ENCODE data around the gene ORC6. TPM values are rescaled to one million over a fixed set of nuclear protein-coding genes. Genes with fewer than 3 reads are reported as not detected.

Gene ORC6
- total and polyA plus RNA-seq, 9 of the 15 experiments (the other 6 are each of a cell fraction or from before 2014, with no cell fraction given) = 18.7 to 71.4 (median 47.0) TPM

DNA sequence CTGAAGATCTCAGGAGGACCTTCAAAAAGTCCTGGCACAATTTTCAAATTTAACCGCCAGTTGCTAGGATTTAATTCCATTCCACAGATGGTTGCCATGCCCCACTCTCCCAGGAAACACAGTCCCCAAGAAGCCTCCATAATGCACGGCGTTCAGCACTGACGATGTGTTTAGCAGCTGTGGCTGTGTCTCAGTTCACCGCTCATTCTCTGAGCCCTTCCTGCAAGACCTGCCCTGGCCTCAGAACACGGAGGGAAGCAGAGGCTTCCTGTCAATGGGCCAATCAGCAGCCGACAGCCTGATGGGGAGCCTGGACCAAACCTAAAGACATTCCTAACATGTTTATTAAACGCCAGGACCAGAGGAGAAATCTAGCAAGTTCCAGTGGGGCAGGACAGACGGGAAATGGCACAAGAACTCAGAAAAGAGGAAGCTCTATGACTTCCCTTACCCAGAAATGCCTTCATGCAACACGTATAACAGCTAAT lies 53.8 kb downstream of the ORC6 start:
- H3K9ac ChIP-seq (ENCODE audit: insufficient read depth in 1 of 2, low read depth in 2 of 2, low read length in 2 of 2) = peak overlapping the region; percentile 60 to 87; a peak in 3 of 4 replicates
- no peak for FAIRE-seq
- intact Hi-C loops (cut with micrococcal nuclease) (loop anchor here (2.0 kb wide), 1 partner anchor 88 kb away; the partner anchor contains the start of gene C16orf87), in situ Hi-C loops (cut with MboI) (no loop called here)
- H3K27ac ChIP-seq (ENCODE audit: extremely low read depth, low read depth, low read length) = peak overlapping the region; percentile 92
- H3K9me3 ChIP-seq (replicated peaks; ENCODE audit: control insufficient read depth, insufficient read depth, low read depth, low read length) = no peaks in the 10 kb centered on the region
- H3K4me1 ChIP-seq (replicated peaks in 1 of 2; ENCODE audit: control insufficient read depth in 2 of 2, insufficient read depth in 2 of 2, low read length in 2 of 2) = peaks cover 38 to 50% of the 10 kb centered on the region in 2 experiments
- BruUV-seq (replicated peaks) = TSS peak; percentile 73
- peak overlapping the region; percentile 96 for H2AFZ ChIP-seq (ENCODE audit: low read depth, low read length)
- 2% methylated on average over 10 of the region's 10 CpGs for WGBS (ENCODE audit: insufficient coverage, low coverage, missing lambda C conversion rate)
- H4K20me1 ChIP-seq (replicated peaks; ENCODE audit: control insufficient read depth, insufficient read depth, low read length) = no peaks in the 10 kb centered on the region
- ChIA-PET CTCF (ENCODE audit: low intra/inter-chr PET ratio) (no interaction called here), POLR2A (interaction anchor here (1.5 kb wide), 1 partner anchor 86 kb away, joined by 4 read pairs; no protein-coding TSS in a partner anchor)
- H3K4me2 ChIP-seq (ENCODE audit: insufficient read depth, low read length) = peak overlapping the region; percentile 89
- no peaks in the 10 kb centered on the region for H3K27me3 ChIP-seq (ENCODE audit: control insufficient read depth in 2 of 2, insufficient read depth in 2 of 2, low read length in 2 of 2)
- ATAC-seq = peak; percentile 76
- H3K79me2 ChIP-seq (ENCODE audit: control insufficient read depth, insufficient read depth, low read length) = peaks cover 21% of the 10 kb centered on the region; the same call in 2 of the 3 replicates
- H3K4me3 ChIP-seq = peak overlapping the region; percentile 35
- peaks cover 3% of the 10 kb centered on the region for H3K9me1 ChIP-seq (ENCODE audit: control insufficient read depth, insufficient read depth, low read length)
- DNase-seq (ENCODE audit: extremely low read depth in 1 of 4, low spot score in 3 of 4) = peak; percentile 76 to 85 (median 82)
- no peaks in the 10 kb centered on the region for H3K36me3 ChIP-seq (ENCODE audit: control insufficient read depth, insufficient read depth, low read length)
- 0 out of 2 replicates have a peak, but pooled peaks have one; percentile 4 for TF ChIP-seq ZNF766 (CRISPR knock-in tag; conservative IDR thresholded peaks at IDR 0.05)
- TF ChIP-seq, protein P1, sequence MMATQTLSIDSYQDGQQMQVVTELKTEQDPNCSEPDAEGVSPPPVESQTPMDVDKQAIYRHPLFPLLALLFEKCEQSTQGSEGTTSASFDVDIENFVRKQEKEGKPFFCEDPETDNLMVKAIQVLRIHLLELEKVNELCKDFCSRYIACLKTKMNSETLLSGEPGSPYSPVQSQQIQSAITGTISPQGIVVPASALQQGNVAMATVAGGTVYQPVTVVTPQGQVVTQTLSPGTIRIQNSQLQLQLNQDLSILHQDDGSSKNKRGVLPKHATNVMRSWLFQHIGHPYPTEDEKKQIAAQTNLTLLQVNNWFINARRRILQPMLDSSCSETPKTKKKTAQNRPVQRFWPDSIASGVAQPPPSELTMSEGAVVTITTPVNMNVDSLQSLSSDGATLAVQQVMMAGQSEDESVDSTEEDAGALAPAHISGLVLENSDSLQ (IDR thresholded peaks at IDR 0.05) = peak; percentile 79
- peak in 1 of 2 experiments; percentile 4; a peak in 1 of 4 replicates for TF ChIP-seq TRIM24 (IDR thresholded peaks at IDR 0.05)
- TF ChIP-seq SPI1 (IDR thresholded peaks at IDR 0.05; ENCODE audit: borderline replicate concordance, low read depth, low read length) = peak; percentile 66
- no peak for TF ChIP-seq FOXM1 (IDR thresholded peaks at IDR 0.05; ENCODE audit: low read depth)
- no peak for TF ChIP-seq FOXM1 (CRISPR knock-in tag; IDR thresholded peaks at IDR 0.05; ENCODE audit: low read depth)
- TF ChIP-seq TCF3 (CRISPR knock-in tag; IDR thresholded peaks at IDR 0.05) = no peak
- TF ChIP-seq OTX1 (CRISPR knock-in tag; IDR thresholded peaks at IDR 0.05) = no peak
- TF ChIP-seq EP400 (IDR thresholded peaks at IDR 0.05) = no peak
- peak; percentile 28 for TF ChIP-seq TAF1 (IDR thresholded peaks at IDR 0.05; ENCODE audit: control insufficient read depth, extremely low read depth, insufficient read depth, low read length, severe bottlenecking)
- peak in 1 of 2 experiments; percentile 22; a peak in 2 of 4 replicates for TF ChIP-seq FOXK2 (conservative IDR thresholded peaks at IDR 0.05 in 1 of 2, IDR thresholded peaks at IDR 0.05 in 1 of 2; ENCODE audit: low read depth in 2 of 2)
- 0 out of 2 replicates have a peak, but pooled peaks have one; percentile 4 for TF ChIP-seq MAFF (IDR thresholded peaks at IDR 0.05; ENCODE audit: low read length)
- no peak for TF ChIP-seq PCBP1 (IDR thresholded peaks at IDR 0.05; ENCODE audit: low read depth, low read length, poor library complexity, severe bottlenecking)
- TF ChIP-seq POLR2H (tag; IDR thresholded peaks at IDR 0.05; ENCODE audit: low read depth) = 0 out of 2 replicates have a peak, but pooled peaks have one; percentile 30
- TF ChIP-seq, protein P2, sequence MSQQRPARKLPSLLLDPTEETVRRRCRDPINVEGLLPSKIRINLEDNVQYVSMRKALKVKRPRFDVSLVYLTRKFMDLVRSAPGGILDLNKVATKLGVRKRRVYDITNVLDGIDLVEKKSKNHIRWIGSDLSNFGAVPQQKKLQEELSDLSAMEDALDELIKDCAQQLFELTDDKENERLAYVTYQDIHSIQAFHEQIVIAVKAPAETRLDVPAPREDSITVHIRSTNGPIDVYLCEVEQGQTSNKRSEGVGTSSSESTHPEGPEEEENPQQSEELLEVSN (IDR thresholded peaks at IDR 0.05; ENCODE audit: borderline replicate concordance in 1 of 2, extremely low read depth in 1 of 2, insufficient read depth in 1 of 2, insufficient read length in 1 of 2, low read depth in 1 of 2, low read length in 1 of 2, poor library complexity in 1 of 2, severe bottlenecking in 1 of 2) = peak in 1 of 2 experiments; percentile 23
- TF ChIP-seq POLR2A (conservative IDR thresholded peaks at IDR 0.05) = peak; percentile 1; the same call in 1 of the 2 replicates
- peak in 1 of 2 experiments; percentile 24; a peak in 1 of 4 replicates for TF ChIP-seq RCOR1 (IDR thresholded peaks at IDR 0.05; ENCODE audit: borderline replicate concordance in 1 of 2, low read depth in 2 of 2, low read length in 2 of 2)
- TF ChIP-seq CXXC5 (CRISPR knock-in tag; IDR thresholded peaks at IDR 0.05) = 0 out of 2 replicates have a peak, but pooled peaks have one; percentile 7
- peak; percentile 24 for TF ChIP-seq KDM5B (IDR thresholded peaks at IDR 0.05; ENCODE audit: insufficient replicate concordance, low read depth, low read length)
- TF ChIP-seq ZNF764 (CRISPR knock-in tag; IDR thresholded peaks at IDR 0.05; ENCODE audit: low read depth) = no peak
- TF ChIP-seq PML (IDR thresholded peaks at IDR 0.05; ENCODE audit: low read length) = peak; percentile 1; the same call in 1 of the 2 replicates
- TF ChIP-seq MCM7 (IDR thresholded peaks at IDR 0.05) = no peak
